Activated gamma-delta T cell (primary cell): Measurements from ENCODE around the gene FAM111B.
A peak's percentile ranks its signal among the peaks of the same experiment; 100 is the strongest.
"Not testable (repeated sequence)": the region's sequence is repeated elsewhere in the genome, so short reads cannot be mapped to it uniquely, and the experiment has no call there.

ENCODE experiments used
- DNase-seq: peaks from one replicate; lab custom pipeline; 2025; lab: John Stamatoyannopoulos, UW
- total RNA-seq, 2 donors: gene quantifications; one replicate each; lab custom pipeline; 2026; lab: John Stamatoyannopoulos, UW

FAM111B gene
- 0.97 to 2.2 reads per million in 2 donors for total RNA-seq

- DNase-seq, result peak; percentile 24
Measured at GRCh38 chr11:59106363-59107336, at the start of gene FAM111B. TSS of gene FAM111B (plus strand) at chr11:59107237. CDS start at chr11:59109626, 2,389 bp downstream.

GRCh38 chr11:59058120-59059033 lies 48.7 kb upstream of the FAM111B start:
- DNase-seq, result not testable (repeated sequence)

GRCh38 chr11:59060096-59060495 lies 46.9 kb upstream of the FAM111B start:
- DNase-seq, result not testable (repeated sequence)

- no peak for DNase-seq
Measured at GRCh38 chr11:59062602-59063529, 44.2 kb upstream of the FAM111B start.

- DNase-seq, result not testable (repeated sequence)
Measured at GRCh38 chr11:59063996-59064727, 42.9 kb upstream of the FAM111B start.

- no peak for DNase-seq
Measured at GRCh38 chr11:59069087-59069486, 38.0 kb upstream of the FAM111B start.

GRCh38 chr11:59076876-59077571 lies 30.0 kb upstream of the FAM111B start:
- DNase-seq, result no peak

GRCh38 chr11:59078435-59078834 lies 28.6 kb upstream of the FAM111B start:
- DNase-seq, result no peak

GRCh38 chr11:59079086-59079485 lies 28.0 kb upstream of the FAM111B start:
- DNase-seq, result no peak

GRCh38 chr11:59080421-59080820 lies 26.6 kb upstream of the FAM111B start:
- DNase-seq, result not testable (repeated sequence)

- not testable (repeated sequence) for DNase-seq
Measured at GRCh38 chr11:59081430-59082020, 25.5 kb upstream of the FAM111B start.

GRCh38 chr11:59086007-59086406 lies 21.0 kb upstream of the FAM111B start, which contains the start of gene GLYATL1B:
TSS of gene GLYATL1B (plus strand) at chr11:59086307. CDS start at chr11:59086307, 0 bp downstream.
- DNase-seq, result not testable (repeated sequence)

GRCh38 chr11:59088162-59088561 lies 18.9 kb upstream of the FAM111B start:
- no peak for DNase-seq

- not testable (repeated sequence) for DNase-seq
Measured at GRCh38 chr11:59093576-59093975, 13.5 kb upstream of the FAM111B start.

GRCh38 chr11:59095225-59095624 lies 11.8 kb upstream of the FAM111B start:
- DNase-seq, result not testable (repeated sequence)

- DNase-seq, result not testable (repeated sequence)
Measured at GRCh38 chr11:59095972-59096575, 11.0 kb upstream of the FAM111B start.

- DNase-seq, result no peak
Measured at GRCh38 chr11:59097113-59097708, 9.8 kb upstream of the FAM111B start.

GRCh38 chr11:59097938-59098337 lies 9.1 kb upstream of the FAM111B start:
- not testable (repeated sequence) for DNase-seq
